NCI-H526 treated with DMSO at 0.1 percent for 48 hours (cell line): ENCODE results near the gene TMCC2.

ENCODE experiments used
- DNase-seq: peaks from one replicate; lab custom pipeline; 2025; lab: John Stamatoyannopoulos, UW

TMCC2 gene

GRCh38 chr1:205240118-205240517 lies 12.4 kb downstream of the TMCC2 start:
- DNase-seq = no peak

DNA sequence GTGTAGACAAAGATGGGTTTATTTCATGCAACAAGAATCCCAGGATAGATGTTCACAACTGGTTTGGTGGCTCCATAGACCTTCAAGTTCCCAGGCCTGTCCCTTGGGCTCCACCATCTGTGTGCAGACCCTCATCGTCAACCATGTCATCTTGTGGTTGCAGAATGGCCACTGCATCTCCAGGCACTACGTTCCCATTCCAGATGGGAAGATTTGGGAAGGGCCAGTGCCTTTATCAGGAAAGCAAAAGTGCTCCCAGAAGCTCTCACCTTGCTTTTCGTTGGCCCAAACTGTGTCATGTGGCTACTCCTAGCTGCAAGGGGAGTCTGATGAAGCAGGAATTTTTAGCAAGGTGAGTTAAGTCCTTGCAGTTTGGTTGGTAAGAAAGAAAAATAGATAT lies 12.8 kb downstream of the TMCC2 start:
- DNase-seq = no peak

- no peak for DNase-seq
Measured at GRCh38 chr1:205241366-205242030, 13.8 kb downstream of the TMCC2 start.

GRCh38 chr1:205243350-205244191 lies 15.8 kb downstream of the TMCC2 start:
- DNase-seq = no peak

- DNase-seq = no peak
Measured at GRCh38 chr1:205244384-205244783, 16.6 kb downstream of the TMCC2 start.

GRCh38 chr1:205245096-205245495 lies 17.4 kb downstream of the TMCC2 start:
- no peak for DNase-seq

DNA sequence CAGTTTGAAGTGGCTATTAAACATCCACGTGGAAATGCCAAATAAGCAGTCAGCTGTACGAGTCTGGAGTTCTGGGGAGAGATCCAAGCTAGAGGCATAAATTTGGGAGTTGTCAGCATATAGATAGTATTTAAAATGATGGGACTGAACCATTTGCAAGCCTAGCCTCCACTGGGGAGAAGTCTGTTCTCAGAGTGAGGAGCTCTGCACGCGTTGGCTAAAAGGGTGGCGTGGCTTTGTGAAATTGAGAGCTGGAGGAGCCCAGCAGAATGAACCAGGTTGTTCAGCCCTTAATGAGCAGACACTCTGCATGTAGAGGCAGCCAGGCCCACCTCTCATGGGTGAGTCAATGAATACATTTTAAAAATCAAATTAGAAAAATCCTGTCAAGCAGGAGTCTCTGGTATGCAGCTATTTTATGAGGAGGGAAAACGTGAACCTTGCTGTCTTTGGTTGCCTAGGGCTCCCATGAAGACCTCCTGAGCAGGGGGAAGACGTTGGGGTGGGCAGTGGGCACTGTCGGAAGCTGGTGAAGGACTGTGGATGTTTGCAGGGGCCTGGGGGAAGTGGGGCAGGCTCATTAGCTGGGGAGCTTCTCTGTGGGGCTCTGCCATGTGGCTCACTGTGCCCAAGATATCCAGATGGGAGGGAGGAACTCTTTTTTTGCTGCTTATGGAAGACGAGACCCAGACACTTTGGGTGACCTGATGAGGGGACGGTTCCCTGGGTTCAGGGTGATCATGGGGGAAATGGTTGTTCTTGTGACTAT lies 18.8 kb downstream of the TMCC2 start:
- DNase-seq = no peak

- peak; percentile 68 for DNase-seq
Measured at GRCh38 chr1:205247130-205247921, 19.6 kb downstream of the TMCC2 start.

DNA sequence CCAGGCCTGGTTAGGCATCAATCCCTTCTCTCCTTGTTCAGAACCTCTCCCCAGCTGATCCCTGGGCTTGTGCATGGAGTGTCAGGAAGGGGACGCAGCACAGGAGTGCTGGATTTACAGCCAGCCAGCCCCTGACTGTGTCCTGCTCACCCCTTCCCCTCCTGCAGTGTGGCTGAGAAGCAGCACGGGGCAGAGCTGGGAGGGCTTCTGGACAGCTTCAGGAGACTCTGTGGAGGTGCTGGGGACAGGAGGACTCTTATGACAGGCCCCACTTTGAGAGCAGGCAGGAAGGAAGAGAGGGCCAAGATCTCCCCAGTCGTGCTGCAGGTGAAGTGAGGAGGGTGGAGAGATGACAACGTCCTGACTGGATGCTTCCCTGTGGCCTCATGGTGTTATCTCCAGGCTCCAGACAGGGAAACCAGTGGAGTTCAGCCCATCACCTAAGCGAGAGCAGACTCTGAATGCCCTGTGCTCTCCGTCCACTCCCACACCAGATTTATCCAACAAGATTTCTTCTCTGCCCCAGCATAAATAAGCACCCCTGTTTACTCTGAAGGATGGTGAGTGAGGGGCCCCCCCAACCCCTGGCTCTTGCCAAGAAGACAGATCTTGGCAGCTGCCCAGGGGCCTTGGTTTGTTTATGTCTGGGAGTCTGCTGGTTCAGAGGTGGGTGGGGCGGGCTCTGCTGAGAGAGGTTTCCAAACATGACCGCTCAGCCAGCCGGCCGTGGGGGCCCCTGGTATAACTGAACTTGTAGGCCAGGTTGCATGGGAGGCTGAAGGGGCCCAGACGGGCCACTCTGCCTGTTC lies 21.3 kb downstream of the TMCC2 start:
- DNase-seq = no peak

- no peak for DNase-seq
Measured at GRCh38 chr1:205249651-205250050, 21.9 kb downstream of the TMCC2 start.

- DNase-seq = no peak
Measured at GRCh38 chr1:205250699-205251098, 23.0 kb downstream of the TMCC2 start.

DNA sequence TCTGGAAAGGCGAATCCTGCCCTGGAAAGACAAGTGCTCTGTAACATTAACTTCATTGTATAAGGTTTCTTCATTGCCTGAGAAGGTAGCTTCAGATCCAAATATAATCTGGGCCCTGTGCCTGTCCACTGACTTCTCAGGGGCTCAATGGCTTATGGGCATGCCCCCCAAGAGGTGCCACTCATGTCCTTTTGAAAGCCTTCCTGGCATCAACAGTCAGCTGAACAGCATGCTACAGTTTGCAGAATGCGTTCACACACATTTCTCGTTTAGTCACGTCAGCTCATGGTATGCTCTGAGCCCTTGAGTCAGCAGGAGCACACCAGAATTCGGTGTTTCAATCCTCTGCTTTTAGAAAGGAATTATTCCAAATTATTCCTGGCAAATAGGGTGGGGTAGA lies 23.8 kb downstream of the TMCC2 start:
- no peak for DNase-seq

DNA sequence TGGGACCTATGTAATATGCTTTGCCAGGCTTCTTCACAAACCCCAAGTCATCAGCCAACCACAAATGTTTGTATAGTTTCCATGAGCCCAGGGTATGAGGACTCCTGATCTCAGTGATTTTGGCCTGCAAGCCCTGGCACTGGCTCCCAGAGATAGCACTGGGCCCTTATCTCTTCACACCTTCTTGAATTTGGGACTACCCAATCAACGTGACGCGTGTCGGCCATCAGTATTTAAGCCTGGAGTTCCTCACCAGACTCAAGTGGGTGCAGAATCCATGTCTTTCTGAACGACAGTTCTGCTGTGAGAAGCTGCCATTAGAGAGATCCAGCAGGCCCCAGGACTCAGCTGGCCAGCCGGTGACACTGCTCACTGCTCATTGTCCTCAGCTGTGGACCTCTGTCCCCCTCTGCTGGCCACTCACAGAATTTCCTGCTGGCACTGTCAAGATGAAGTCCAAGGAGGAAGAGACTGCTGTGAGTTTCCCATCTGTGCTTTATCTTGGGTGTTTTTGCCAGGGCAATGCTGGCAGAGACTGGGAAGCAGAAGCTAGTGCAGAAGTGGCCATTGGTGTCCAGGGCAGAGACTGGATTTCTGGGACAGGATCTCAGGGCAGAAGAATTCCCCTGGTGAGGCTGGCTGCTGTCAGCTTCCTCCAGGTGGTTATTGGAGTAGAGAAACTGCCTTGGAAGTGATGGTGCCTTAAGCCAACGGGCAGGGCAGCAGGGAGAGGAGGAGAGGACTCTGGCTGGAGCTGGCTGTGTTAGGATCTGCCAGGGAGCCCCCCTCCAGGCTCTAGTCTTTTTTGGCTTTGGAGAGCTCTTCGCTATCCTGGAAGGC lies 28.4 kb downstream of the TMCC2 start:
- DNase-seq = peak; percentile 30

GRCh38 chr1:205256951-205257625 lies 29.3 kb downstream of the TMCC2 start:
- no peak for DNase-seq

GRCh38 chr1:205257735-205258134 lies 30.0 kb downstream of the TMCC2 start:
- DNase-seq = no peak

DNA sequence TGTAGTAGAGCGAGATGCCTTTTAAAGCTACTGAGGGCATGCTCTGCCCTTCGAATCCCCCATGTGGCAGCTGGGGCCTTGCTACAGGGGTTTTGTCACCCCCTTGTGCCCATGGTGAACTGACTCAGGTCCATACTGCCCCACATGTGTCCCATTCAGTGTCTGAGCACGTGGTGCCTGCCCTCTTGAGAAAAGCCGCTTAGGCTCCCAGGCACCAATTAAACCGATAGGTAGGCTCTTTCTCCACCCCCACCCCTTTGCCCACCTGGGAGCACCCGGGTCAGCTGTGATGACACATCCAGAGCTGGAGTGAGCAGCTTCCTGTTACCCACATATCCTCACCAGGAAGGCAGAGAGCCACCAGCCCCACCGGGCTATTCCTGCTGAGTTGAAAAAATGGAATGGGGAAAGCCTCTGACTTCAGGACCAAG lies 30.5 kb downstream of the TMCC2 start:
- no peak for DNase-seq

DNA sequence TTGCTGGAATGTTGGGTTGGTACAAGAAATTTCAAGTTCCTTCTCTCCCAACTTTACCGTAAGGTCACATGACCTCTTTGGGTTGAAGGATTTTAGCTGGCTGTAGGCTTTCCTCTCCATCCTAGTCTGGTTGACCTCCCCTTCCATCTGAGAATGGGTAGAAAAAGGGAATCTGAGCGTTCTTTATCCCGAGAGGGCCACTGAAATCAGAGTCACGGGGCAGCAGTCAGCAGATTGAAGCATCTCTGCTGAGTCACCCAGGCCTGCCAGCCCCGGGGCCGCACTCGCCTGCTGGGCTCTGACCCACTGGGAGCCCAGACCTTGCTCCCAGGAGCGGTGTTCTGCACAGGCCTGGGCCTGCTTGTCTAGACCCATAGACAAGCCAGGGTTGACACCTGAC lies 31.0 kb downstream of the TMCC2 start:
- no peak for DNase-seq

GRCh38 chr1:205259324-205259832 lies 31.6 kb downstream of the TMCC2 start:
- DNase-seq = no peak

DNA sequence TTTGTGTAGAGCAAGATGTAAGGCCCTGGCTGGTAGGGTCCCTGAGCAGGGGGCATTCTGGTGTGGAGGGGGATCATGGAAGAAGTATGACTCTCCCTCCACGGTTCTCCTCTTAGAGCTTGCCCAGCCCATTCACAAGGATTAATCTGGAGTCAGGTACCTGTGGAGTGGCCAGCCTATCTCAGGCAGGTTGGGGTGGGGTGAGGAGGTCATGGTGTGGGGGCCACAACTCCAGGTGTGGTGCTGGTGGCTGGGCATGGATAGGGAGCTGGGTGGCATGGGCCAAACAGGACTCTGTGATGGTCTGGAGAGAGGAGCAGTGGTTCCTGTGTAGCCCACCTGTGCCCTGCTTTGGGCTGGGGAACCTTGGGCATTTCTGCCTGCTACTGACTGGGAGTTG lies 32.3 kb downstream of the TMCC2 start:
- no peak for DNase-seq
